HTR-8/SVneo (cell line): ENCODE measurements around the gene ARL8A.
A peak's percentile ranks its signal among the peaks of the same experiment; 100 is the strongest.
"Not testable (repeated sequence)": the region's sequence is repeated elsewhere in the genome, so short reads cannot be mapped to it uniquely, and the experiment has no call there.

Experiments
- DNase-seq: peaks from one replicate; pipeline ENCODE4 v3.0.0; 2011; ENCODE audit warnings: low spot score, mixed read lengths; ENCODE audit not compliant: insufficient read length
- FAIRE-seq: peaks from 2 replicates; lab custom pipeline; 2011; peaks lifted over from hg19 to GRCh38; lab: Jason Lieb, UNC

Gene ARL8A

GRCh38 chr1:202143768-202144401, 652 bp downstream of the ARL8A start:
- no peak for FAIRE-seq
- DNase-seq: no peak

DNA sequence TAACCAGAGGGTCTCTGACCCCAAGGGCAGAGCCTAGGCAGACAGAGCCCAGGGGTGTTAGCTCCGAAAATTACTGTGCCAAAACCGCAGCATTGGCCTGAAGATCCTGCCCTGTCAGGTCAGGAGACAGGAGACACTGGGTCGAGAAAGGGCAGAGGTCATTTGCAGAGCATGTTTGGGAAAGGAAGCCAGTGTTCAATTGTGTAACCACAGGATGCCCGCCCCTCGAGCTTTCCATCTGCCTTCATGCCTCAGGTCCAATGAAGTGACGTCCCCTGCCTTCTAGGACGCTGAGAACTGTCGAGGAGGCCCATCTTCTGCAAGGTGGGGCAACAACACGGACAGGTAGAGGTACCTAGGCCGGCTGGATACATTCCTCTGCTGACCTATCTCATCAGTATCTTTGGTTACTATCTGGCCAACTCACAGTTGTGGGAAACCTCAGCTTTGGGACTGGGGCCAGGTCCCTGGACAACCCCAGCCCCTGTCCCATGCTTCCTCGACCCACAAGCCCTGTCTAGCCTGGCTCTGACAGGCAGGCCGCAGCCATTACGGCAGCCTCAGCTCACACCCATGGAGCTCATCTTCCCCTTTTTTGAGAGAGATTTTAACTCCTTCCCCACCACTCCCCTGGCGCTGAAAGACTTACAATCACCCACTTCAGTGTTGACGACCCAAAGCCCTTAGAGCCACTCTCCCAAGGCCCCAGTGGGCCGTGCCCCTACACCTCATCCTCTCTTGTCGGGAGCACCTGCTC, 1.3 kb downstream of the ARL8A start:
- no peak for FAIRE-seq
- no peak for DNase-seq

- not testable (repeated sequence) for FAIRE-seq, DNase-seq
Measured at GRCh38 chr1:202141468-202141867, 3.1 kb downstream of the ARL8A start.

- FAIRE-seq (no peak), DNase-seq (no peak)
Measured at GRCh38 chr1:202140833-202141232, 3.7 kb downstream of the ARL8A start.

DNA sequence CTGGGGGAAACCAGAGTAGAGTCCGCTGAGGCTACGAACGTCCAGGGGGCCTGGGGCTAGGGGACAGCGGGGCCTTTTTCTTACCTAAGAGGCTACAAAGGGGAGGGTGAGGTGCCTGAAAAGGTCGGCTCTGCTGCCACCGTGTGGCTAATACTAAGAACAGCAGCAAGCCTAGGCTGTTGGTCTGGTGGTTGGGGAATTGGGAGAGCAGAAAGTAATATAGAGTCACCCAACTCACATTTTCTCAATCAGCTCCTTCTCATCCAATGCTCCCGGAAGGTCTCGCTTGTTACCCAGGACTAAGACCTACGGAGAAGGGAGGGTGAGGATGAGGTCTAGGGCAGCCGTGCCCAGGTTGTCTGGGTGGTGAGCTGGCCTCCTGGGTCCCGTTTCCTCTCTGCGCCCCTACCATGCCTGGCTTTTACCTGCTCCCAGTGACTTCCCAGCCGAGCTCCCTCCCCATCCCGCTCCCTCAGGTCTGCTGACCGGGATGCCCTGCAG, 9.3 kb downstream of the ARL8A start:
- peak; percentile 93 for DNase-seq

GRCh38 chr1:202134645-202135172, 9.8 kb downstream of the ARL8A start:
- FAIRE-seq (no peak), DNase-seq (no peak)

More for the DNA sequence above, 9.3 kb downstream of the ARL8A start:
- peak; percentile 4 for FAIRE-seq

DNA sequence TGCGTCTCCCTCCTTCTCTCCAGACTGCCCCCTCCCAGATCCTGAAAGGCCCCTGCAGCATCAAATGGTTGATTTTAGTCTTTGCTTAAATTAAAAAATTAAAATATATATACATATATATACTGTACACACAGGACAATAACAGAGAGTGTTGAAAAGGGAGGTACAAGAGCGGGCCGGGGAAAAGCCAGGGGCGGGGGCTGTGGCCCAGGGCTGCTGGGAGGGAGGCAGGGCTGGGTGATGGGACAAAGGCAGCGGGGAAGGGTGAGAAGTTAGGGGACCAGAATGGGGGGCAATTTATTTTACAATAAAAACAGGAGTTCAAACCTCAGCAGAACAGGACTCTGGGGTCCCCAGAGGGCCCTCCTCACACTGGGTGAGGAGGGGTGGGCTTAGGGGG, 10.5 kb downstream of the ARL8A start:
- DNase-seq: no peak
- FAIRE-seq: no peak

GRCh38 chr1:202133496-202133895, 11.0 kb downstream of the ARL8A start:
- no peak for FAIRE-seq
- no peak for DNase-seq

- no peak for DNase-seq
- FAIRE-seq: no peak
Measured at GRCh38 chr1:202133001-202133400, 11.5 kb downstream of the ARL8A start.

DNA sequence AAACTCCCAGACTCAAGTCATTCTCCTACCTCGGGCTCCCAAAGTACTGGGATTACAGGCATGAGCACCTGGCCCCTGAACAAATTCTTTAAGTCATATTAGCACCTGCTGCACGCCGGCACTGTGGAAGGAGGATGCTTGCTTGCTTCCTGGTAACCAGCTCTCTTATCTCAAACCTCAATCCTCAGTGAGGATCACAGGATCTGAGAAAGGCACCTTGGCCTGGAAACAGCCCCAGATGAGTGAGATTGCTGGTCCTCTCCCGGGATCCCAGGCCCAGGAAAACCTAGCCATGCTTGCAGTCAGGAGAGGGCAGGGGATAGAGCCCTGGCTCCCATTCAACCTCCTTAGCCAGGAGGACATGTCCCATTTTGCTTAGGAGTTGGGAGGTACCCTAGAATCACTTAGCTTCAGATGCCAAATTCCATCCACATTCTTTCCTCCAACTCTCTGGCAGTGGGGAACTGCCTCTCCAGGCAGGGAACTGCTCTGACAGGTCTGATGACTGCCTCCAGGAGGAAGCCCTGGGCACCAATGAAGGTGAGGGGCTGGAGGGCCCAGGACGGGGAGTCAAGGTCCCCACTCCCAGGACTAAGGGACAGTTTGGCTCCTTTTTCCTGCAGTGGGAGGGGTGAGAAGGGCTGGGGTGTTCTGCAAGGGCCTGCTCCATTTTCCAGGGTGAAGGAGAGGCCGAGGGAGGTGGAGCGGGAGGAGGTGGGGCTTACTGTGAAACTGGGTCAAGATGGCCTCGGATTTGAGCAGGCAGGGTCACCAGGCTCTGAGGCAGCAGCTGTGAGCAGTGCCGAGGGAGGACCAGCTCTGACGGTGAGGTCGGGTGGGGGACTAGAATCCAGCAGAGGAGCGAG, 12.3 kb downstream of the ARL8A start:
- FAIRE-seq: no peak
- no peak for DNase-seq

- FAIRE-seq: no peak
- DNase-seq: no peak
Measured at GRCh38 chr1:202130816-202131522, 13.6 kb downstream of the ARL8A start.

GRCh38 chr1:202130297-202130721, 14.2 kb downstream of the ARL8A start:
- no peak for DNase-seq
- no peak for FAIRE-seq

DNA sequence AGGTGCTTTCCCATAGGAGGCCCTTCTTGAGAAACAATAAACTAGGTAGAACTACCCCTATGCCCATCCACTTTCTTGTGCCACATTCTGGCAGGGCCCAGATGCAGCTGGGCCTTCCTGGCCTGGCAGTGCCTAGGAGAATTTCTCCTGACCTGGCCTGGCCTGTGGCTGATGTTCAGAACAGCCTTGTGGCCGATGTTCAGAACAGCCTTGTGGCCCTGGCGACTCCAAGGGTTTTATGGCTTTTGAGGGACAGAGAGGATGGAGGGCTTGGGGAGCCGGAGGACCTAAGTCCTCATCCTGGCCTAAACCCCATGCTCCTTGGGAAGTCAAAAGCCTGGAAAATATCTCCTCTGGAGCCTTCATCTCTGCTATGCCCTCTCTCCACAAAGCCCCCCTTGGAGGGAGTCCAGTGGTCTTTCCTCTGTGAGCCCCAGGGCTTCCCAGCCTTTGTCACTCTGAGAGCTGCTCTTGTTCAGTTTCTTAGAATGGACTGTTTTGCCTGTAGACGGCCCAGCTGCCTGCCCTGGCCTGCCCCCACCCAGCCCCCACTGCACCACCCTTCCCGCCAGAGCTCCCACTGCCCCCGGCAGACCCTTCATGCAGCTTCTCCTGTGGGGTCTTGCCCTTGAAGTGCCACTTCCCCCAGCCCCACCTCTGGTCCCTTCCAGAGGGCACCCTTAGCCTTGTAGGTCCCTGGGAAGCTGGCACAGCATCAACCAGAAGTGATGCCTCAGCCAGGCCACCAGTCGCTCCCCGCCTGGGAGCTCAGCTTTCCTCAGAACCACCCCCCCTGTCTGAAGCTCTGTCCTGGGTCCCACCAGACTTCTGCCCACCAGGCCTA, 14.9 kb downstream of the ARL8A start:
- DNase-seq (no peak), FAIRE-seq (no peak)

DNA sequence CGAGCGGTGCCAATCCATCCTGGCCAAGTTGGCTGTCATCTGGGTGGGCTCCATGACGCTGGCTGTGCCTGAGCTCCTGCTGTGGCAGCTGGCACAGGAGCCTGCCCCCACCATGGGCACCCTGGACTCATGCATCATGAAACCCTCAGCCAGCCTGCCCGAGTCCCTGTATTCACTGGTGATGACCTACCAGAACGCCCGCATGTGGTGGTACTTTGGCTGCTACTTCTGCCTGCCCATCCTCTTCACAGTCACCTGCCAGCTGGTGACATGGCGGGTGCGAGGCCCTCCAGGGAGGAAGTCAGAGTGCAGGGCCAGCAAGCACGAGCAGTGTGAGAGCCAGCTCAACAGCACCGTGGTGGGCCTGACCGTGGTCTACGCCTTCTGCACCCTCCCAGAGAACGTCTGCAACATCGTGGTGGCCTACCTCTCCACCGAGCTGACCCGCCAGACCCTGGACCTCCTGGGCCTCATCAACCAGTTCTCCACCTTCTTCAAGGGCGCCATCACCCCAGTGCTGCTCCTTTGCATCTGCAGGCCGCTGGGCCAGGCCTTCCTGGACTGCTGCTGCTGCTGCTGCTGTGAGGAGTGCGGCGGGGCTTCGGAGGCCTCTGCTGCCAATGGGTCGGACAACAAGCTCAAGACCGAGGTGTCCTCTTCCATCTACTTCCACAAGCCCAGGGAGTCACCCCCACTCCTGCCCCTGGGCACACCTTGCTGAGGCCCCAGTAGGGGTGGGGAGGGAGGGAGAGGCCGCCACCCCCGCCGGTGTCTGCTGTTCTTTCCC, 16.5 kb downstream of the ARL8A start:
- FAIRE-seq (no peak), DNase-seq (no peak)

DNA sequence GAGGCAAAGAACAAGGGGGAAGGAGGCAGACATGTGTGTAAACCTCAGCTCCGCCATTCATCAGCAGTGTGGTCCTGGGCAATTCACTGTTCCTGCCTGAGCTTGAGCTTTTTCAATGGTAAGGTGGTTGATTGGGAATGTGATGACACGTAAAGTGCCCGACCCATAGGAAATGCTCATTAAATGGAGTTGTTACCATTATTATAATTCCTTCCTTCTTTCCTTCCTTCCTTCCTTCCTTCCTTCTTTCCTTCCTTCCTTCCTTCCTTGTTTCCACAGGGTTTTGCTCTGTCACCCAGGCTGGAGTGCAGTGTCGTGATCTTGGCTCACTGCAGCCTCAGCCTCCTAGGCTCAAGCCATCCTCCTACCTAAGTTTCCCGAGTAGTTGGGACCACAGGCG, 17.5 kb downstream of the ARL8A start:
- FAIRE-seq (no peak), DNase-seq (no peak)

DNA sequence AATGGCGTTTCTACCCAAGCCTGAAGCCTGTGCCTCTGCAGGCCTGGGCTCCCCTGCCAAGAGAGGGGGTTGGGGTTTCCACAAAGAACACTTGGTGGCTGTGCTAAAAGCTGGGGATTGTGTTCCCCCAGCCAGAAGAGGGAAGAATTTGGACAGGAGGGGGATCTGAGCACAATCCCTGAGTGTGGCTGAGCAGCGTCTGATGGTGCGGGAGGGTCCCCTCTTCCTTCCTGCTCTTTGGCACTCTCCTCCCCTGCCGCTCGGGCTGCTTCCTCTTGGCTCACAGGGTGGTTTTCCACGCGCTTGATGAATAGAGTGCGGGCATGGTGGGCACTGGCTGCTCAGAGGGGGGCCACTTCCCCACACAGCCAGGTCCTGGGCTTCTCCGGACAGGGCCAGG, 18.1 kb downstream of the ARL8A start:
- DNase-seq: no peak
- FAIRE-seq: no peak

DNA sequence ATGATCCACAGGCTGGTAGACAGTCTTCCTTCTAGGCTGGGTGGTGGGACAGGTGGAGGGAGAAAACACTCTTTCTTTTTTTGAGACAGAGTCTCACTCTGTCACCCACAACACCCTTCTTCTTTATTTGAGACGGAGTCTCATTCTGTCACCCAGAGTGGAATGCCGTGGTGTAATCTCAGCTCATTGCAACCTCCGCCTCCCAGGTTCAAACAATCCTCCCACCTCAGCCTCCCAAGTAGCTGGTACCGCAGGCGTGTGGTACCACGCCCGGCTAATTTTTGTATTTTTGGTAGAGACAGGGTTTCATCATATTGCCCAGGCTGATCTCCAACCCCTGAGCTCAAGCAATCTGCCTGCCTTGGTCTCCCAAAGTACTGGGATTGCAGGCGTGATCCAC, 18.9 kb downstream of the ARL8A start:
- FAIRE-seq: no peak
- no peak for DNase-seq

DNA sequence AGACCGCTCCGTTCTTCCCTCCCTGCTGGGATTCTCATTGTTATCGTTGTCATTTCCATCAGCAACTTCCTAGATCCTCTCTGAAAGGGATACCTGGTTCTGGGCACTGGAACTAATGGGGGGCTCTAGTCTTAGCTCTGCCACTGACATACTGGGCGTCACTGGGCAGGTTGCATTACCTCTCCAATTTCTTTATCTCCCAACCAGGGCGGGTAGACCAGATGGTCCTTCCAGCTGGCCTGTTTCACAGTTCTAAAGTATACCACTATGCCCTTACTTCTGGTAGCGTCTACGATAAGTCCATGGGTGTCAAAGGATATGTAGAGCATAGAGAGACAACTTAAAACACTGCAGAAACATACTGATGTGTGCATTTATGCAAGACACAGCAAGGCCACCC, 20.4 kb downstream of the ARL8A start:
- no peak for DNase-seq
- FAIRE-seq: no peak
